HFFc6 (cell line): ENCODE measurements around the gene TEX22. TPM values are rescaled to one million over a fixed set of nuclear protein-coding genes. Genes with fewer than 3 reads are reported as not detected.

Source experiments
- DNase-seq: peaks from one replicate; pipeline ENCODE4 v3.0.0-alpha.2; 2018
- H3K27ac Mint-ChIP-seq: 2 replicates; pipeline ENCODE4 v1.8.0; 2020; ENCODE audit warnings: mild to moderate bottlenecking, mixed read lengths
- H3K27me3 Mint-ChIP-seq: 2 replicates; pipeline ENCODE4 v1.8.0; 2021; ENCODE audit warnings: mild to moderate bottlenecking, moderate library complexity, mixed read lengths; ENCODE audit not compliant: insufficient read depth
- H3K36me3 Mint-ChIP-seq: 2 replicates; pipeline ENCODE4 v1.8.0; 2021; ENCODE audit warnings: low read depth, mixed read lengths
- H3K4me1 Mint-ChIP-seq: 2 replicates; pipeline ENCODE4 v1.8.0; 2020; ENCODE audit warnings: low read depth, mixed read lengths
- H3K4me3 Mint-ChIP-seq: 2 replicates; pipeline ENCODE4 v1.8.0; 2020; ENCODE audit warnings: mild to moderate bottlenecking, moderate library complexity, mixed read lengths
- H3K9me3 Mint-ChIP-seq: 2 replicates; pipeline ENCODE4 v1.8.0; 2020; ENCODE audit warnings: mild to moderate bottlenecking, mixed read lengths
- total RNA-seq, 6 experiments: library from RNA; stranded (reverse); fragmentation: NEBNext Ultra II Directional; extraction: Animal tissue kit (Norgen Biotek cat#: 25700); gene quantifications; 2 replicates in 1 of 6; 3 replicates in 5 of 6; pipeline ENCODE4 v1.2.3, GENCODE V29; 2021
- TF ChIP-seq, protein P1 (sequence below): fragments of 200-600 bp; sonication (generic); IDR thresholded peaks from 2 replicates; pipeline ENCODE4 v1.5.0; 2021; ENCODE audit warnings: antibody characterized with exemption, mild to moderate bottlenecking

Gene TEX22
- total RNA-seq, 6 experiments from 2014 or later: 0.34 to 2.1 (median 0.76) TPM

DNA sequence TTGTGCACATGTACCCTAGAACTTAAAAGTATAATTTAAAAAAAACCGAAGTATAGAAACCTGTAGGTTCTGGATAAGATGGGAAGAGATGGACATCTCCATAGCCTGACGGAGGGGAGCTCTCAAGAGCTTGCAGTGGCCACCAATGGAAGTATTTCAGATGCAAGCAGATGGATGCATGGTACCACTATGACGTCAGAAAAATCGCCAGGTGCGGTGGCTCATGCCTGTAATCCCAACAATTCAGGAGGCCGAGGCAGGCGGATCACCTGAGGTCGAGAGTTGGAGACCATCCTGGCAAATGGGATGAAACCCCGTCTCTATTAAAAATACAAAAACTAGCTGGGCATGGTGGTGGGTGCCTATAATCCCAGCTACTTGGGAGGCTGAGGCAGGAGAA, 3.4 kb downstream of the TEX22 start:
- Mint-ChIP-seq H3K27me3 (no peaks in the 10 kb centered on the region), H3K4me3 (no peak overlapping the region), H3K9me3 (peaks cover 12% of the 10 kb centered on the region; the same call in 1 of the 2 replicates), H3K4me1 (no peaks in the 10 kb centered on the region), H3K36me3 (peaks cover 28% of the 10 kb centered on the region), H3K27ac (no peak overlapping the region)
- TF ChIP-seq, protein P1, sequence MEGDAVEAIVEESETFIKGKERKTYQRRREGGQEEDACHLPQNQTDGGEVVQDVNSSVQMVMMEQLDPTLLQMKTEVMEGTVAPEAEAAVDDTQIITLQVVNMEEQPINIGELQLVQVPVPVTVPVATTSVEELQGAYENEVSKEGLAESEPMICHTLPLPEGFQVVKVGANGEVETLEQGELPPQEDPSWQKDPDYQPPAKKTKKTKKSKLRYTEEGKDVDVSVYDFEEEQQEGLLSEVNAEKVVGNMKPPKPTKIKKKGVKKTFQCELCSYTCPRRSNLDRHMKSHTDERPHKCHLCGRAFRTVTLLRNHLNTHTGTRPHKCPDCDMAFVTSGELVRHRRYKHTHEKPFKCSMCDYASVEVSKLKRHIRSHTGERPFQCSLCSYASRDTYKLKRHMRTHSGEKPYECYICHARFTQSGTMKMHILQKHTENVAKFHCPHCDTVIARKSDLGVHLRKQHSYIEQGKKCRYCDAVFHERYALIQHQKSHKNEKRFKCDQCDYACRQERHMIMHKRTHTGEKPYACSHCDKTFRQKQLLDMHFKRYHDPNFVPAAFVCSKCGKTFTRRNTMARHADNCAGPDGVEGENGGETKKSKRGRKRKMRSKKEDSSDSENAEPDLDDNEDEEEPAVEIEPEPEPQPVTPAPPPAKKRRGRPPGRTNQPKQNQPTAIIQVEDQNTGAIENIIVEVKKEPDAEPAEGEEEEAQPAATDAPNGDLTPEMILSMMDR: no peak
- no peak for DNase-seq

DNA sequence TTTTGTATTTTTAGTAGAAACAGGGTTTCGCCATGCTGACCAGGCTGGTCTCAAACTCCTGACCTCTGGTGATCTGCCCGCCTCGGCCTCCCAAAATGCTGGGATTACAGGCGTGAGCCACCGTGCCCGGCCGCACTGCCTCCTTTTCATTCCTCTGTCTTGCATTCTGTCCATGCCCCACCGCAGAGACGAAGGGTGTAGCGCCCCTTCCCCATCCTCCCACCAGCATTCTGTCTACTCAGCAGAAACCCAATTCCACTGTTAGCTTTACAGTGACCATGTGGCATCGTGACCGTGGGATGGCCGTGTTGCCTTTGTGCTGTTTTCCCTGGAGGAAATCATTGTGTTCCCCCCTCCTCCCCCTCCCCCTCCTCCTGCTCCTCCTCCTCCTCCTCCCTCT, 10.3 kb downstream of the TEX22 start:
- TF ChIP-seq, protein P1: no peak
- H3K4me1 Mint-ChIP-seq: no peaks in the 10 kb centered on the region
- no peak overlapping the region for H3K4me3 Mint-ChIP-seq
- no peaks in the 10 kb centered on the region for H3K9me3 Mint-ChIP-seq
- H3K27ac Mint-ChIP-seq: no peak overlapping the region
- H3K36me3 Mint-ChIP-seq: peaks cover 6% of the 10 kb centered on the region; the same call in 1 of the 2 replicates
- H3K27me3 Mint-ChIP-seq: peaks cover 4% of the 10 kb centered on the region
- DNase-seq: no peak

DNA sequence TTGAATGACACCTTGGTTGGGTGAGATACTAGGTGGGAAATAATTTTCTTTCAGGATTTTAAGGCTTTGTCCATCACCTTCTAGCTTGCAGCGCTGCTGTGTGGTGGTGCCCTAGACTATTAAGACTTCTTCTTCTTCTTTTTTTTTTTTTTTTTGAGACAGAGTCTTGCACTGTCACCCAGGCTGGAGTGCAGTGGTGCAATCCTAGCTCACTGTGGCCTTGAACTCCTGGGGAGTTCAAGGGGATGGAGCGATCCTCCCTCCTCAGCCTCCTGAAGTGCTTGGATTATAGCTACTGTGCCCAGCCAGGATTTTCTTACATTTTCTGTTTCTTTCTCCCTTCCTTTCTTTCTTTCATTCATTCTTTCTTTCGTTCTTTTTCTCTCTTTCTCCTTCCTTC, 11.0 kb downstream of the TEX22 start:
- peaks cover 7% of the 10 kb centered on the region for H3K27me3 Mint-ChIP-seq
- no peak overlapping the region for H3K4me3 Mint-ChIP-seq
- TF ChIP-seq, protein P1: no peak

DNA sequence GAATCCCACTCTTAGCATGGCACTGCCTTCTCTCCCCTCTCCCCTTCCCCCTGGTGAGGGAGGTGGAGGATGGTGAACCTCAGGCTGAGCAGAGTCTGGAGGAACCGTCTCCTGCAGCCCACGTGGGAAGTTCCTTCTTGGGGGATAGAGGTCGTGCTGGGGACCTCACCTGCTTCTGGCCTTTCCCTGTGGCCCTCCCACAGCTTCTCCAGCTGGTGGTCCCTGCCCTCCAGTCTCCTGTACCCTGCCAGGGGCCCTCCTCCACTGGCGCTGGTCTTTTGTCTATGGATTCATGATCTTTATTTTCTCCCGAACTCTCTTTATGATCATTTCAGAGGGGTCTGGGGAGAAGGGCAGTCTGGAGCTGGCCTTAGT, 12.3 kb downstream of the TEX22 start:
- H3K27ac Mint-ChIP-seq: no peak overlapping the region
- no peaks in the 10 kb centered on the region for H3K9me3 Mint-ChIP-seq
- TF ChIP-seq, protein P1: no peak
- H3K4me3 Mint-ChIP-seq: peak overlapping the region; percentile 63
- no peak for DNase-seq
- H3K36me3 Mint-ChIP-seq: no peaks in the 10 kb centered on the region; the same call in 1 of the 2 replicates
- peaks cover 7% of the 10 kb centered on the region for H3K27me3 Mint-ChIP-seq
- no peaks in the 10 kb centered on the region for H3K4me1 Mint-ChIP-seq

More for the DNA sequence above, 11.0 kb downstream of the TEX22 start:
- Mint-ChIP-seq H3K36me3 (peaks cover 2% of the 10 kb centered on the region; the same call in 1 of the 2 replicates), H3K9me3 (no peaks in the 10 kb centered on the region), H3K27ac (no peak overlapping the region), H3K4me1 (no peaks in the 10 kb centered on the region)
- no peak for DNase-seq

DNA sequence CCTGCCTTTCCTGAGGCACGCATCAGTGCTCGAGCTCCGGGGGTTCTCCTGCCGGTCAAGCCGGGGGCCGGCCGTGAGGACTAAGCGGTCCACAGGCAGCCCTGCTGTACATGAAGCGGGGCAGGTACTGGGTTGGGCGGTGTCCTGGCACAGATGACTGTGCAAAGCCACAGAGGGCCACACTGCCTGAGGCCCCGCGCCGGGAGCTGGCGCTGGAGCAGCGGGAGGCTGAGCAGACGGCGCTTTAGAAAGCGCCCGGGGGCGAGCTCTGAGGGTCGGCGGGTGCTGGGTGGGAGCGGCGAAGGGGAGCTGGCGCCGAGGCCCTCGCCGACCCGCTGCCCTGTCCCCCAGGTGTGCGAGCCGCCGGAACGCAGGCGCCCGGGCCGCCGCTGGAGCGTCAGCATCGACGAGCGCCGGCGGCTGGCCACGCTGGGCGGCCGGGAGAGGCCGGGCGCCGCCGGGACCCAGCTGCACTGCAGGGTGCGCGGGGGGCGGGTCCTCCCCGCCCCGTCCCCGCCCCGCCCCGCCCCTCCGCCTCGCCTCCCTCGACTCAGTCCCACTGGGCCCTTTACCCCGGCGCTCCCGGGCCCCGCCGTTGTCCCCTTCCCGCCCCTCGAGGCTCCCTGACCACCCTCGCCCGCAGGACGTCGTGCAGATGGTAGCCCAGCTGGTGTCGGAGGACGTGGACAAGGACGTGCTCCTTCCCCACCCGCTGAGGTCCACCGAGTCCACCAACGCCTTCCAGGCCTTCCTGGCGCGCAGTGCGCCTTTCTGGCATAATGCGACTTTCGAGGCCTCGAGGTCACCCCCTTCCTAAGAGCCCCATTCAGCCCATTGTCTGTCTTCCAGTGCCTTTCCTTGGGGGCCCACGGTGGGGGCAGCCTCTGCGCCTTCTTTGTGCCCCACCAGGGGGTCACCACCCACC, 12.9 kb downstream of the TEX22 start:
- Mint-ChIP-seq H3K27ac (no peak overlapping the region), H3K9me3 (no peaks in the 10 kb centered on the region), H3K27me3 (peaks cover 7% of the 10 kb centered on the region), H3K36me3 (no peaks in the 10 kb centered on the region; the same call in 1 of the 2 replicates), H3K4me3 (peak overlapping the region; percentile 63), H3K4me1 (no peaks in the 10 kb centered on the region)
- TF ChIP-seq, protein P1: no peak
- DNase-seq: no peak
